Liver (tissue), 3 donors: ENCODE measurements around the gene LHFPL2.

ENCODE experiments used
- ATF3 ChIP-seq: IDR thresholded peaks from 2 replicates; pipeline ENCODE4 v1.6.1; 2016; ENCODE audit warnings: antibody characterized with exemption
- CTCF ChIP-seq: fragments of 150-350 bp; IDR thresholded peaks from 2 replicates; pipeline ENCODE4 v1.5.1; 2017; ENCODE audit warnings: improper control_type of control experiment, low read depth, low read length; ENCODE audit not compliant: missing input control
- HNF4A ChIP-seq, 2 donors: conservative IDR thresholded peaks; 2 replicates each; pipeline ENCODE4 v1.6.1; 2016; ENCODE audit warnings: antibody characterized with exemption in 2 of 2, mild to moderate bottlenecking in 2 of 2
- HNF4G ChIP-seq: IDR thresholded peaks from 2 replicates; pipeline ENCODE4 v1.6.1; 2016; ENCODE audit warnings: antibody characterized with exemption
- JUND ChIP-seq, 2 donors: IDR thresholded peaks; 2 replicates each; pipeline ENCODE4 v1.6.1; 2016; ENCODE audit warnings: antibody characterized with exemption in 2 of 2
- RAD21 ChIP-seq, 2 donors: IDR thresholded peaks; 2 replicates each; pipeline ENCODE4 v1.6.1; 2016; ENCODE audit warnings: antibody characterized with exemption in 2 of 2, mild to moderate bottlenecking in 2 of 2
- RXRA ChIP-seq, 2 donors: IDR thresholded peaks; 2 replicates each; pipeline ENCODE4 v1.6.1; 2017 to 2018; ENCODE audit warnings: antibody characterized with exemption in 2 of 2, mild to moderate bottlenecking in 1 of 2
- SP1 ChIP-seq: IDR thresholded peaks from 2 replicates; pipeline ENCODE4 v1.6.1; 2018; ENCODE audit warnings: antibody characterized with exemption, mild to moderate bottlenecking
- TAF1 ChIP-seq: conservative IDR thresholded peaks from 2 replicates; pipeline ENCODE4 v1.6.1; 2016; ENCODE audit warnings: antibody characterized with exemption, mild to moderate bottlenecking
- YY1 ChIP-seq: IDR thresholded peaks from 2 replicates; pipeline ENCODE4 v1.6.1; 2016; ENCODE audit warnings: antibody characterized with exemption, mild to moderate bottlenecking
- ZBTB33 ChIP-seq: IDR thresholded peaks from 2 replicates; pipeline ENCODE4 v1.6.1; 2016; ENCODE audit warnings: antibody characterized with exemption
- TF ChIP-seq, protein P1 (sequence below): IDR thresholded peaks from 2 replicates; pipeline ENCODE4 v1.6.1; 2016; ENCODE audit warnings: antibody characterized with exemption
- TF ChIP-seq, protein P2 (sequence below): IDR thresholded peaks from 2 replicates; pipeline ENCODE4 v1.6.1; 2016; ENCODE audit warnings: antibody characterized with exemption, mild to moderate bottlenecking
- donor health status: healthy.
- donor health status: healthy.

GRCh38 chr5:78568212-78568611 is 80.4 kb downstream of the LHFPL2 start:
- TF ChIP-seq YY1: no peak
- no peak for TF ChIP-seq CTCF
- TF ChIP-seq RAD21 (IDR thresholded peaks at IDR 0.05): no peak
- TF ChIP-seq, protein P1, sequence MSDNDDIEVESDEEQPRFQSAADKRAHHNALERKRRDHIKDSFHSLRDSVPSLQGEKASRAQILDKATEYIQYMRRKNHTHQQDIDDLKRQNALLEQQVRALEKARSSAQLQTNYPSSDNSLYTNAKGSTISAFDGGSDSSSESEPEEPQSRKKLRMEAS: no peak
- no peak for TF ChIP-seq HNF4G
- TF ChIP-seq, protein P2, sequence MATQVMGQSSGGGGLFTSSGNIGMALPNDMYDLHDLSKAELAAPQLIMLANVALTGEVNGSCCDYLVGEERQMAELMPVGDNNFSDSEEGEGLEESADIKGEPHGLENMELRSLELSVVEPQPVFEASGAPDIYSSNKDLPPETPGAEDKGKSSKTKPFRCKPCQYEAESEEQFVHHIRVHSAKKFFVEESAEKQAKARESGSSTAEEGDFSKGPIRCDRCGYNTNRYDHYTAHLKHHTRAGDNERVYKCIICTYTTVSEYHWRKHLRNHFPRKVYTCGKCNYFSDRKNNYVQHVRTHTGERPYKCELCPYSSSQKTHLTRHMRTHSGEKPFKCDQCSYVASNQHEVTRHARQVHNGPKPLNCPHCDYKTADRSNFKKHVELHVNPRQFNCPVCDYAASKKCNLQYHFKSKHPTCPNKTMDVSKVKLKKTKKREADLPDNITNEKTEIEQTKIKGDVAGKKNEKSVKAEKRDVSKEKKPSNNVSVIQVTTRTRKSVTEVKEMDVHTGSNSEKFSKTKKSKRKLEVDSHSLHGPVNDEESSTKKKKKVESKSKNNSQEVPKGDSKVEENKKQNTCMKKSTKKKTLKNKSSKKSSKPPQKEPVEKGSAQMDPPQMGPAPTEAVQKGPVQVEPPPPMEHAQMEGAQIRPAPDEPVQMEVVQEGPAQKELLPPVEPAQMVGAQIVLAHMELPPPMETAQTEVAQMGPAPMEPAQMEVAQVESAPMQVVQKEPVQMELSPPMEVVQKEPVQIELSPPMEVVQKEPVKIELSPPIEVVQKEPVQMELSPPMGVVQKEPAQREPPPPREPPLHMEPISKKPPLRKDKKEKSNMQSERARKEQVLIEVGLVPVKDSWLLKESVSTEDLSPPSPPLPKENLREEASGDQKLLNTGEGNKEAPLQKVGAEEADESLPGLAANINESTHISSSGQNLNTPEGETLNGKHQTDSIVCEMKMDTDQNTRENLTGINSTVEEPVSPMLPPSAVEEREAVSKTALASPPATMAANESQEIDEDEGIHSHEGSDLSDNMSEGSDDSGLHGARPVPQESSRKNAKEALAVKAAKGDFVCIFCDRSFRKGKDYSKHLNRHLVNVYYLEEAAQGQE: no peak
- TF ChIP-seq TAF1: no peak
- no peak for TF ChIP-seq ZBTB33
- no peak for TF ChIP-seq RXRA (IDR thresholded peaks at IDR 0.05)
- TF ChIP-seq SP1: no peak
- no peak for TF ChIP-seq JUND (IDR thresholded peaks at IDR 0.05)
- no peak for TF ChIP-seq HNF4A (conservative IDR thresholded peaks at IDR 0.05)
- TF ChIP-seq ATF3: no peak
